Keratinocyte (primary cell): ENCODE results near the gene FAM221B. TPM values are rescaled to one million over a fixed set of nuclear protein-coding genes. Genes with fewer than 3 reads are reported as not detected.

Source experiments
- DNase-seq: peaks from one replicate; pipeline ENCODE4 v3.0.0-alpha.2; 2011; ENCODE audit warnings: low read depth, missing footprints, low spot score
- FAIRE-seq: peaks from 2 replicates; lab custom pipeline; 2011; peaks lifted over from hg19 to GRCh38; lab: Jason Lieb, UNC
- H2AFZ ChIP-seq: 2 replicates; pipeline ENCODE4 v1.6.0; 2012; ENCODE audit warnings: low read length, control low read depth, inconsistent platforms; ENCODE audit not compliant: control insufficient read depth
- H3K27ac ChIP-seq: 2 replicates; pipeline ENCODE4 v1.5.1; 2011; ENCODE audit warnings: low read length; ENCODE audit not compliant: control insufficient read depth, insufficient read depth
- H3K27me3 ChIP-seq: 3 replicates; pipeline ENCODE4 v1.6.0; 2011; ENCODE audit warnings: low read length; ENCODE audit not compliant: control insufficient read depth, insufficient read depth; ENCODE audit errors: extremely low read depth
- H3K36me3 ChIP-seq, 2 experiments: 2 replicates in 1 of 2; 3 replicates in 1 of 2; pipeline ENCODE4 v1.5.1; 2011; ENCODE audit warnings: low read length in 2 of 2, mild to moderate bottlenecking in 1 of 2; ENCODE audit not compliant: control insufficient read depth in 2 of 2, insufficient read depth in 2 of 2; ENCODE audit errors: extremely low read depth in 1 of 2
- H3K4me1 ChIP-seq: 3 replicates; pipeline ENCODE4 v1.5.1; 2011; ENCODE audit warnings: low read length; ENCODE audit not compliant: control insufficient read depth, insufficient read depth; ENCODE audit errors: extremely low read depth
- H3K4me2 ChIP-seq: 3 replicates; pipeline ENCODE4 v1.6.0; 2011; ENCODE audit warnings: low read depth, low read length; ENCODE audit not compliant: control insufficient read depth, insufficient read depth; ENCODE audit errors: extremely low read depth
- H3K4me3 ChIP-seq, 3 experiments: fragments of 200-600 bp in 1 of 3; sonication (generic) in 1 of 3; 2 replicates in 2 of 3; 3 replicates in 1 of 3; pipeline ENCODE4 v1.5.1; 2011 to 2016; ENCODE audit warnings: low read length in 3 of 3, mild to moderate bottlenecking in 3 of 3, control low read depth in 2 of 3, inconsistent platforms in 1 of 3, low read depth in 1 of 3, mixed read lengths in 1 of 3, mixed run types in 1 of 3, moderate library complexity in 1 of 3; ENCODE audit not compliant: control insufficient read depth in 2 of 3, insufficient read depth in 2 of 3; ENCODE audit errors: extremely low read depth in 1 of 3
- H3K79me2 ChIP-seq: 2 replicates; pipeline ENCODE4 v1.6.0; 2012; ENCODE audit warnings: low read length; ENCODE audit not compliant: control insufficient read depth, insufficient read depth
- H3K9ac ChIP-seq: 3 replicates; pipeline ENCODE4 v1.6.0; 2011; ENCODE audit warnings: low read length; ENCODE audit not compliant: control insufficient read depth, insufficient read depth; ENCODE audit errors: extremely low read depth
- H3K9me1 ChIP-seq: 3 replicates; pipeline ENCODE4 v1.6.0; 2011; ENCODE audit warnings: low read length; ENCODE audit not compliant: control insufficient read depth, insufficient read depth; ENCODE audit errors: extremely low read depth
- H3K9me3 ChIP-seq: 2 replicates; pipeline ENCODE4 v1.5.1; 2012; ENCODE audit warnings: low read depth, low read length; ENCODE audit not compliant: control insufficient read depth
- H4K20me1 ChIP-seq: 3 replicates; pipeline ENCODE4 v1.6.0; 2011; ENCODE audit warnings: low read length; ENCODE audit not compliant: control insufficient read depth, insufficient read depth; ENCODE audit errors: extremely low read depth
- CTCF ChIP-seq, 3 experiments: IDR thresholded peaks in 1 of 3; conservative IDR thresholded peaks in 1 of 3; optimal IDR thresholded peaks in 1 of 3; 2 replicates in 2 of 3; 3 replicates in 1 of 3; pipeline versions ENCODE3 to v1.5.1; 2011; ENCODE audit warnings: low read length in 3 of 3, mild to moderate bottlenecking in 3 of 3, moderate library complexity in 2 of 3, control low read depth in 1 of 3, inconsistent platforms in 1 of 3; ENCODE audit not compliant: insufficient read depth in 2 of 3; ENCODE audit errors: extremely low read depth in 1 of 3
- EZH2 ChIP-seq: IDR thresholded peaks from one replicate; pipeline ENCODE4 v1.6.1; 2012; ENCODE audit warnings: inconsistent platforms, mild to moderate bottlenecking, low read length, moderate library complexity
- dilution Hi-C: fragments of 300-500 bp; cut with MboI; formaldehyde crosslinking; loops from one replicate; pipeline ENCODE4 v1.7.0; 2020; ENCODE audit warnings: low sequenced_read_pairs; ENCODE audit not compliant: extremely low pct_ligation_motif_present
- polyA plus RNA-seq, 5 experiments: library from polyadenylated mRNA; depleted of rRNA in 3 of 5; stranded (reverse) in 3 of 5; stranded (forward) in 1 of 5; unstranded in 1 of 5; fragments of >200 nt; gene quantifications; 1 replicate in 1 of 5; 2 replicates in 3 of 5; 3 replicates in 1 of 5; pipeline versions ENCODE4 v1.2.1 to v1.2.3, GENCODE V29; 2011 to 2012; ENCODE audit warnings: missing spikeins in 2 of 5, low read depth in 1 of 5, low replicate concordance in 1 of 5

FAM221B gene
- polyA plus RNA-seq, 1 donor (not counting 4 experiments of a cell fraction or from before 2014, with no cell fraction given): not detected

- Histone ChIP-seq H3K9me3 (no peaks in the 10 kb centered on the region), H3K4me1 (peaks cover 27% of the 10 kb centered on the region), H3K27me3 (no peaks in the 10 kb centered on the region), H3K4me3 (no peak overlapping the region), H3K9ac (no peak overlapping the region), H3K79me2 (no peaks in the 10 kb centered on the region), H3K9me1 (peaks cover 2% of the 10 kb centered on the region), H4K20me1 (no peaks in the 10 kb centered on the region), H3K27ac (no peak overlapping the region), H3K4me2 (no peak overlapping the region), H2AFZ (no peak overlapping the region), H3K36me3 (no peaks in the 10 kb centered on the region)
- TF ChIP-seq EZH2: no peak
- no peak for TF ChIP-seq CTCF (optimal IDR thresholded peaks at IDR 0.05 in 1 of 3, IDR thresholded peaks at IDR 0.05 in 1 of 3, conservative IDR thresholded peaks at IDR 0.05 in 1 of 3; ENCODE audit: extremely low read depth in 1 of 3, insufficient read depth in 2 of 3, low read length in 3 of 3)
- no peak for FAIRE-seq
- dilution Hi-C loops: no loop called here
- no peak for DNase-seq
These were observed 13.0 kb upstream of the FAM221B start for GRCh38 chr9:35841645-35841900.

- no peak overlapping the region for H3K27ac ChIP-seq
- H3K9me1 ChIP-seq: peaks cover 2% of the 10 kb centered on the region
- H3K4me2 ChIP-seq: no peak overlapping the region
- H3K9ac ChIP-seq: no peak overlapping the region
- H3K9me3 ChIP-seq: no peaks in the 10 kb centered on the region
- H3K27me3 ChIP-seq: no peaks in the 10 kb centered on the region
- FAIRE-seq (no peak), DNase-seq (no peak)
- H2AFZ ChIP-seq: no peak overlapping the region
- no peak for TF ChIP-seq EZH2
- TF ChIP-seq CTCF (optimal IDR thresholded peaks at IDR 0.05 in 1 of 3, IDR thresholded peaks at IDR 0.05 in 1 of 3, conservative IDR thresholded peaks at IDR 0.05 in 1 of 3; ENCODE audit: extremely low read depth in 1 of 3, insufficient read depth in 2 of 3, low read length in 3 of 3): no peak
- H3K4me1 ChIP-seq: peaks cover 22% of the 10 kb centered on the region
- no peaks in the 10 kb centered on the region for H4K20me1 ChIP-seq
- H3K36me3 ChIP-seq: no peaks in the 10 kb centered on the region
- H3K79me2 ChIP-seq: no peaks in the 10 kb centered on the region
- dilution Hi-C loops: no loop called here
- H3K4me3 ChIP-seq: no peak overlapping the region
These were observed 12.5 kb upstream of the FAM221B start for GRCh38 chr9:35840881-35841644.
